Measurements from ENCODE around the gene MRPL17. TPM values are rescaled to one million over a fixed set of nuclear protein-coding genes. Genes with fewer than 3 reads are reported as not detected.

The MRPL17 gene
- total RNA-seq, 1 experiment from 2014 or later: 98.4 TPM

- no peak for DNase-seq (ENCODE audit: low read depth)
Measured at GRCh38 chr11:6682591-6682935, 577 bp downstream of the MRPL17 start.

GRCh38 chr11:6681949-6682348, 1.2 kb downstream of the MRPL17 start:
- peak; percentile 64 for DNase-seq (ENCODE audit: low read depth)

GRCh38 chr11:6681505-6681904, 1.6 kb downstream of the MRPL17 start:
- no peak for DNase-seq (ENCODE audit: low read depth)

- no peak for DNase-seq (ENCODE audit: low read depth)
Measured at GRCh38 chr11:6677018-6677417, 6.1 kb downstream of the MRPL17 start.

GRCh38 chr11:6674862-6675261, 8.3 kb downstream of the MRPL17 start:
- DNase-seq (ENCODE audit: low read depth): no peak

- no peak for DNase-seq (ENCODE audit: low read depth)
Measured at GRCh38 chr11:6674219-6674597, 8.9 kb downstream of the MRPL17 start.

GRCh38 chr11:6673523-6674218, 9.5 kb downstream of the MRPL17 start:
- no peak for DNase-seq (ENCODE audit: low read depth)

GRCh38 chr11:6671991-6672390, 11.1 kb downstream of the MRPL17 start:
- DNase-seq (ENCODE audit: low read depth): no peak

GRCh38 chr11:6670202-6670830, 12.8 kb downstream of the MRPL17 start:
- DNase-seq (ENCODE audit: low read depth): no peak

GRCh38 chr11:6667733-6668374, 15.3 kb downstream of the MRPL17 start:
- DNase-seq (ENCODE audit: low read depth): peak; percentile 75

GRCh38 chr11:6666302-6667183, 16.6 kb downstream of the MRPL17 start:
- DNase-seq (ENCODE audit: low read depth): no peak

GRCh38 chr11:6664551-6664950, 18.6 kb downstream of the MRPL17 start:
- DNase-seq (ENCODE audit: low read depth): no peak

- DNase-seq (ENCODE audit: low read depth): no peak
Measured at GRCh38 chr11:6663794-6664469, 19.2 kb downstream of the MRPL17 start.

- DNase-seq (ENCODE audit: low read depth): no peak
Measured at GRCh38 chr11:6660712-6661111, 22.4 kb downstream of the MRPL17 start.

- no peak for DNase-seq (ENCODE audit: low read depth)
Measured at GRCh38 chr11:6658647-6659046, 24.5 kb downstream of the MRPL17 start.

- DNase-seq (ENCODE audit: low read depth): no peak
Measured at GRCh38 chr11:6657346-6657745, 25.8 kb downstream of the MRPL17 start.

- no peak for DNase-seq (ENCODE audit: low read depth)
Measured at GRCh38 chr11:6656936-6657335, 26.2 kb downstream of the MRPL17 start.

- DNase-seq (ENCODE audit: low read depth): no peak
Measured at GRCh38 chr11:6656584-6656915, 26.6 kb downstream of the MRPL17 start.

- peak; percentile 11 for DNase-seq (ENCODE audit: low read depth)
Measured at GRCh38 chr11:6655790-6656583, 27.2 kb downstream of the MRPL17 start, which contains the start of gene DCHS1. Gene DCHS1 (minus strand): TSS chr11:6655809. CDS start chr11:6641613, 14,196 bp downstream.

GRCh38 chr11:6655020-6655789, 27.9 kb downstream of the MRPL17 start:
- peak; percentile 17 for DNase-seq (ENCODE audit: low read depth)

All from RPMI7951 (cell line).